Spleen (tissue), 11 donors: ENCODE results near the gene FMNL1. TPM values are rescaled to one million over a fixed set of nuclear protein-coding genes. Genes with fewer than 3 reads are reported as not detected.

Source experiments
- DNase-seq: peaks from one replicate; pipeline ENCODE4 v3.0.0-alpha.2; 2020
- H3K27ac ChIP-seq, 8 donors: fragments of 200-600 bp; sonication (generic) in 7 of 8; 1 replicate in 4 of 8; 2 replicates in 4 of 8; pipeline versions ENCODE4 v1.5.0 to v1.8.0; 2016 to 2021; ENCODE audit warnings: inconsistent platforms in 4 of 8, mild to moderate bottlenecking in 4 of 8, moderate library complexity in 1 of 8
- H3K27me3 ChIP-seq, 7 donors: fragments of 200-600 bp; sonication (generic) in 6 of 7; replicated peaks in 1 of 7; 1 replicate in 4 of 7; 2 replicates in 3 of 7; pipeline versions ENCODE4 v1.5.0 to v1.8.0; 2016 to 2021; ENCODE audit warnings: inconsistent platforms in 3 of 7, mild to moderate bottlenecking in 1 of 7
- H3K36me3 ChIP-seq, 6 donors: fragments of 200-600 bp; sonication (generic) in 5 of 6; 1 replicate in 4 of 6; 2 replicates in 2 of 6; pipeline versions ENCODE4 v1.5.0 to v1.8.0; 2016 to 2021; ENCODE audit warnings: inconsistent platforms in 2 of 6
- H3K4me1 ChIP-seq, 6 donors: fragments of 200-600 bp; sonication (generic) in 5 of 6; 1 replicate in 3 of 6; 2 replicates in 3 of 6; pipeline versions ENCODE4 v1.5.0 to v1.8.0; 2016 to 2021; ENCODE audit warnings: inconsistent platforms in 3 of 6
- H3K4me3 ChIP-seq, 8 donors: fragments of 200-600 bp; sonication (generic) in 7 of 8; 1 replicate in 4 of 8; 2 replicates in 4 of 8; pipeline versions ENCODE4 v1.5.0 to v1.8.0; 2016 to 2021; ENCODE audit warnings: inconsistent platforms in 4 of 8, mild to moderate bottlenecking in 4 of 8, moderate library complexity in 2 of 8
- H3K9me3 ChIP-seq, 8 donors: fragments of 200-600 bp; sonication (generic) in 7 of 8; 1 replicate in 4 of 8; 2 replicates in 4 of 8; pipeline versions ENCODE4 v1.5.0 to v1.8.0; 2016 to 2021; ENCODE audit warnings: inconsistent platforms in 4 of 8
- POLR2A ChIP-seq, 3 donors: fragments of 450-650 bp; IDR thresholded peaks; one replicate each; pipeline ENCODE4 v1.5.1; 2017; ENCODE audit warnings: antibody characterized with exemption in 3 of 3, mild to moderate bottlenecking in 1 of 3
- POLR2AphosphoS5 ChIP-seq, 3 donors: sonication (generic); formaldehyde crosslinking; IDR thresholded peaks; one replicate each; pipeline ENCODE4 v1.5.1; 2017; ENCODE audit warnings: antibody characterized with exemption in 3 of 3
- WGBS, 5 donors: extraction: QIAGEN DNeasy Blood & Tissue Kit in 3 of 5; methylation state at CpG; one replicate each; pipeline versions ENCODE4 v1.1.5 to v1.1.7; 2013 to 2018; 5-methylcytosine and 5-hydroxymethylcytosine counted together
- intact Hi-C: fragments of 100-400 bp; cut with DNase I; formaldehyde crosslinking; loops from one replicate; pipeline ENCODE4 v1.15.0; 2023; ENCODE audit warnings: low total_unique reads
- polyA plus RNA-seq, 3 donors: library from polyadenylated mRNA; stranded (reverse); fragments of 200-250 nt; gene quantifications; one replicate each; pipeline ENCODE4 v1.2.1, GENCODE V29; 2013
- total RNA-seq, 7 donors: library from RNA; depleted of rRNA in 3 of 7; stranded (reverse); fragments of >200 nt in 3 of 7; fragmentation: NEBNext Ultra II Directional in 4 of 7; extraction: Animal tissue kit (Norgen Biotek cat#: 25700) in 4 of 7; gene quantifications; one replicate each; pipeline versions ENCODE4 v1.1.0 to v1.2.1, GENCODE V29; 2016 to 2021
- TF ChIP-seq, protein P1 (sequence below), 11 experiments: fragments of 200-600 bp in 7 of 11; fragments of 450-650 bp in 4 of 11; sonication (generic) in 4 of 11; IDR thresholded peaks in 8 of 11; conservative IDR thresholded peaks in 3 of 11; 1 replicate in 7 of 11; 2 replicates in 4 of 11; pipeline versions ENCODE4 v1.4.0 to v1.8.0; 2016 to 2021; ENCODE audit warnings: antibody characterized with exemption in 11 of 11, inconsistent platforms in 4 of 11, mild to moderate bottlenecking in 1 of 11
- donor health status: healthy with polysubstance abuse.
- donor health status: DM: no; HTN: no; CAD: no; lungs with moderate emphysema.
- donor health status: DM: no; HTN: no; CAD: no.
- donor health status: Bipolar disorder and iron deficiency.
- donor health status: healthy.
- donor health status: DM: no; HTN: no; CAD: no.
- donor health status: DM: yes; HTN: yes; CAD: no.

The FMNL1 gene
- total and polyA plus RNA-seq, 10 donors = 40.8 to 281 (median 142) TPM

GRCh38 chr17:45240905-45241327 lies 19.2 kb downstream of the FMNL1 start:
- Histone ChIP-seq H3K27me3 (peaks cover 0 to 25% (median 9%) of the 10 kb centered on the region in 7 donors), H3K4me1 (peaks cover 0 to 45% (median 10%) of the 10 kb centered on the region in 6 donors), H3K4me3 (no peak overlapping the region), H3K27ac (no peak overlapping the region), H3K9me3 (no peaks in the 10 kb centered on the region), H3K36me3 (peaks cover 2 to 100% (median 95%) of the 10 kb centered on the region in 6 donors)
- WGBS, 5 donors = 66 to 94% (median 82%) methylated on average over 19 to 21 of the region's 21 CpGs
- DNase-seq = no peak
- TF ChIP-seq POLR2AphosphoS5 (IDR thresholded peaks at IDR 0.05) (peak in 2 of 3 donors; percentile 5 to 73), POLR2A (IDR thresholded peaks at IDR 0.05) (no peak)
- TF ChIP-seq, protein P1, sequence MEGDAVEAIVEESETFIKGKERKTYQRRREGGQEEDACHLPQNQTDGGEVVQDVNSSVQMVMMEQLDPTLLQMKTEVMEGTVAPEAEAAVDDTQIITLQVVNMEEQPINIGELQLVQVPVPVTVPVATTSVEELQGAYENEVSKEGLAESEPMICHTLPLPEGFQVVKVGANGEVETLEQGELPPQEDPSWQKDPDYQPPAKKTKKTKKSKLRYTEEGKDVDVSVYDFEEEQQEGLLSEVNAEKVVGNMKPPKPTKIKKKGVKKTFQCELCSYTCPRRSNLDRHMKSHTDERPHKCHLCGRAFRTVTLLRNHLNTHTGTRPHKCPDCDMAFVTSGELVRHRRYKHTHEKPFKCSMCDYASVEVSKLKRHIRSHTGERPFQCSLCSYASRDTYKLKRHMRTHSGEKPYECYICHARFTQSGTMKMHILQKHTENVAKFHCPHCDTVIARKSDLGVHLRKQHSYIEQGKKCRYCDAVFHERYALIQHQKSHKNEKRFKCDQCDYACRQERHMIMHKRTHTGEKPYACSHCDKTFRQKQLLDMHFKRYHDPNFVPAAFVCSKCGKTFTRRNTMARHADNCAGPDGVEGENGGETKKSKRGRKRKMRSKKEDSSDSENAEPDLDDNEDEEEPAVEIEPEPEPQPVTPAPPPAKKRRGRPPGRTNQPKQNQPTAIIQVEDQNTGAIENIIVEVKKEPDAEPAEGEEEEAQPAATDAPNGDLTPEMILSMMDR (IDR thresholded peaks at IDR 0.05 in 8 of 11, conservative IDR thresholded peaks at IDR 0.05 in 3 of 11) = no peak
- intact Hi-C loops = no loop called here

DNA sequence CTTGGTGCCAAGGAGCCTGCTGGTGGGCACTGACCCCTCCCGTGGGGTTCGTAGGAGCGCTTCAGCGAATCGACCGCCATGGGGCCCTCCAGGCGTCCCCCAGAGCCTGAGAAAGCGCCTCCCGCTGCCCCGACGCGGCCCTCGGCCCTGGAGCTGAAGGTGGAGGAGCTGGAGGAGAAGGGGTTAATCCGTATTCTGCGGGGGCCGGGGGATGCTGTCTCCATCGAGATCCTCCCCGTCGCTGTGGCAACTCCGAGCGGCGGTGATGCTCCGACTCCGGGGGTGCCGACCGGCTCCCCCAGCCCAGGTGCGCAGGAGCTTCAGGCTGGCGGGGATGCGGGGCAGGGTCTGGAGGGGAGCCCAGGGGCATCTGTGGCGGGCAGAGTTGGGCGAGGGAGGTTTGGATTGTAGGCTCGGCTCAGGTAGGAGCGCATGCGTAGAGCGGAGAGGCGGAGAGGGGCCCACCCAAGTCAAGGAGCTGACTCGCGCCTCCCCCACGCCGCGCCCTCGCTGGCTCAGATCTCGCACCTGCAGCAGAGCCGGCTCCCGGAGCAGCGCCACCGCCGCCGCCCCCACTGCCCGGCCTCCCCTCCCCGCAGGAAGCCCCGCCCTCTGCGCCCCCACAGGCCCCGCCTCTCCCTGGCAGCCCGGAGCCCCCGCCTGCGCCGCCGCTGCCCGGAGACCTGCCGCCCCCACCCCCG lies 19.8 kb downstream of the FMNL1 start:
- no peak for DNase-seq
- H3K27ac ChIP-seq = no peak overlapping the region
- no peaks in the 10 kb centered on the region for H3K9me3 ChIP-seq
- no peak overlapping the region for H3K4me3 ChIP-seq
- H3K36me3 ChIP-seq = peaks cover 2 to 100% (median 98%) of the 10 kb centered on the region in 6 donors
- intact Hi-C loops = no loop called here
- peaks cover 0 to 25% (median 9%) of the 10 kb centered on the region in 7 donors for H3K27me3 ChIP-seq
- peaks cover 2 to 45% (median 14%) of the 10 kb centered on the region in 6 donors for H3K4me1 ChIP-seq
- 56 to 78% (median 75%) methylated on average over 39 to 62 of the region's 62 CpGs for WGBS, 5 donors
- TF ChIP-seq POLR2AphosphoS5 (IDR thresholded peaks at IDR 0.05) (peak in 1 of 3 donors; percentile 72), POLR2A (IDR thresholded peaks at IDR 0.05) (no peak)
- TF ChIP-seq, protein P1 (IDR thresholded peaks at IDR 0.05 in 8 of 11, conservative IDR thresholded peaks at IDR 0.05 in 3 of 11) = no peak

DNA sequence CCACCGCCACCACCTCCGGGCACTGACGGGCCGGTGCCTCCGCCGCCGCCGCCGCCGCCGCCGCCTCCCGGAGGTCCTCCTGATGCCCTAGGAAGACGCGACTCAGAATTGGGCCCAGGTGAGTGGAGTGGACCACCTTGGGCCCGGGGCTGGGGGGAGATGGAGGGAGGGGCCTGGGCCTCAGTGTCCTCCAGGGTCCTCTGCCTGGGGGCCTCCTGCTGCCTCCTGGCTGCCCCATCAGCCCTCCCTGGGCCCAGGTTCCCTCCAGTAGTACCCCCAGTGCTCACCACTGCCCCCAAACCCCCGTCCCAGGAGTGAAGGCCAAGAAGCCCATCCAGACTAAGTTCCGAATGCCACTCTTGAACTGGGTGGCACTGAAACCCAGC lies 20.3 kb downstream of the FMNL1 start:
- H3K4me3 ChIP-seq = no peak overlapping the region
- 53 to 91% (median 76%) methylated on average over 3 to 18 of the region's 18 CpGs for WGBS, 5 donors
- intact Hi-C loops = no loop called here
- TF ChIP-seq POLR2AphosphoS5 (IDR thresholded peaks at IDR 0.05) (no peak), POLR2A (IDR thresholded peaks at IDR 0.05) (no peak)
- TF ChIP-seq, protein P1 (IDR thresholded peaks at IDR 0.05 in 8 of 11, conservative IDR thresholded peaks at IDR 0.05 in 3 of 11) = no peak
- H3K9me3 ChIP-seq = no peaks in the 10 kb centered on the region
- peaks cover 2 to 100% (median 97%) of the 10 kb centered on the region in 6 donors for H3K36me3 ChIP-seq
- peaks cover 0 to 27% (median 9%) of the 10 kb centered on the region in 7 donors for H3K27me3 ChIP-seq
- no peak overlapping the region for H3K27ac ChIP-seq
- H3K4me1 ChIP-seq = peaks cover 7 to 51% (median 19%) of the 10 kb centered on the region in 6 donors
- DNase-seq = no peak

DNA sequence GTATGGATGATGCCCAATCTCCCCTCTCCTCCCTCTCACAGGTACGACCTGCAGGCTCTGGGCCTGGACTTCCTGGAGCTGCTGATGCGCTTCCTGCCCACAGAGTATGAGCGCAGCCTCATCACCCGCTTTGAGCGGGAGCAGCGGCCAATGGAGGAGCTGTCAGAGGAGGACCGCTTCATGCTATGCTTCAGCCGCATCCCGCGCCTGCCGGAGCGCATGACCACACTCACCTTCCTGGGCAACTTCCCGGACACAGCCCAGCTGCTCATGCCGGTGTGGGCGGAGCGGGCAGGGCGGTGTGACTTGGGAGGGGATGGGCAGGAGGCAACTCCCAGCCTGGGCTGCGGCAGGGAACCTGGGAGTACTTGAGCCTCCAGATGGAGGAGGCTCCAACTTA lies 22.1 kb downstream of the FMNL1 start:
- Histone ChIP-seq H3K36me3 (peaks cover 0 to 83% (median 79%) of the 10 kb centered on the region in 6 donors), H3K27ac (no peak overlapping the region), H3K27me3 (peaks cover 0 to 27% (median 9%) of the 10 kb centered on the region in 7 donors), H3K9me3 (no peaks in the 10 kb centered on the region), H3K4me1 (peaks cover 11 to 68% (median 33%) of the 10 kb centered on the region in 6 donors), H3K4me3 (no peak overlapping the region)
- intact Hi-C loops = no loop called here
- 84 to 90% (median 85%) methylated on average over 16 to 18 of the region's 18 CpGs for WGBS, 5 donors
- TF ChIP-seq, protein P1 (IDR thresholded peaks at IDR 0.05 in 8 of 11, conservative IDR thresholded peaks at IDR 0.05 in 3 of 11) = no peak
- TF ChIP-seq POLR2AphosphoS5 (IDR thresholded peaks at IDR 0.05) (peak in 2 of 3 donors; percentile 25 to 70), POLR2A (IDR thresholded peaks at IDR 0.05) (no peak)
- DNase-seq = no peak
